CD4-positive, alpha-beta T cell (primary cell): ENCODE measurements around the gene MCRIP2. TPM values are rescaled to one million over a fixed set of nuclear protein-coding genes. Genes with fewer than 3 reads are reported as not detected.
A peak's percentile ranks its signal among the peaks of the same experiment; 100 is the strongest.

Source experiments
- ATAC-seq: fragments of 200-7000 bp; cut with Tn5 transposase; one replicate; pipeline ENCODE4 v1.10.0; 2022; ENCODE audit warnings: mild to moderate bottlenecking; ENCODE audit not compliant: poor library complexity
- CTCF ChIA-PET: fragments of 350-600 bp; sonication (Branson Sonifier 250); formaldehyde crosslinking; loops from one replicate; lab custom pipeline; 2021; ENCODE audit warnings: antibody characterized with exemption, inconsistent platforms; lab: Charles Lee
- POLR2A ChIA-PET: fragments of 350-600 bp; sonication (Branson Sonifier 250); formaldehyde crosslinking; loops from one replicate; lab custom pipeline; 2021; ENCODE audit warnings: antibody characterized with exemption, inconsistent platforms; lab: Charles Lee
- DNase-seq, 14 experiments: peaks; one replicate each; pipeline ENCODE4 v3.0.0-alpha.2; 2013 to 2020; ENCODE audit warnings: mixed read lengths in 2 of 14
- H3K27ac ChIP-seq, 2 donors: one replicate each; pipeline versions ENCODE4 v1.5.1 to v1.7.0; 2013; ENCODE audit warnings: low read length in 2 of 2, low read depth in 1 of 2, mild to moderate bottlenecking in 1 of 2
- H3K27me3 ChIP-seq, 2 experiments: 1 replicate in 1 of 2; 2 replicates in 1 of 2; pipeline versions ENCODE4 v1.6.1 to v1.7.0; 2013; ENCODE audit warnings: low read length in 2 of 2, control low read depth in 1 of 2, mild to moderate bottlenecking in 1 of 2, moderate library complexity in 1 of 2; ENCODE audit not compliant: insufficient read depth in 2 of 2, control insufficient read depth in 1 of 2
- H3K36me3 ChIP-seq: one replicate; pipeline ENCODE4 v1.6.1; 2013; ENCODE audit warnings: low read length, control low read depth; ENCODE audit not compliant: insufficient read depth
- H3K4me1 ChIP-seq: one replicate; pipeline ENCODE4 v1.6.1; 2013; ENCODE audit warnings: low read length, control low read depth; ENCODE audit not compliant: insufficient read depth
- H3K4me3 ChIP-seq: one replicate; pipeline ENCODE4 v1.5.1; 2013; ENCODE audit warnings: mild to moderate bottlenecking, low read length, moderate library complexity
- H3K9me3 ChIP-seq, 2 experiments: 1 replicate in 1 of 2; 2 replicates in 1 of 2; pipeline versions ENCODE4 v1.6.1 to v1.7.0; 2013; ENCODE audit warnings: low read length in 2 of 2, mild to moderate bottlenecking in 2 of 2, control low read depth in 1 of 2, moderate library complexity in 1 of 2; ENCODE audit not compliant: control insufficient read depth in 1 of 2, insufficient read depth in 1 of 2
- H3K27ac Mint-ChIP-seq: one replicate; pipeline ENCODE4 v1.8.0; 2020; ENCODE audit warnings: mixed read lengths
- H3K27me3 Mint-ChIP-seq: one replicate; pipeline ENCODE4 v1.8.0; 2021; ENCODE audit warnings: mixed read lengths
- H3K36me3 Mint-ChIP-seq: one replicate; pipeline ENCODE4 v1.8.0; 2021; ENCODE audit warnings: low read depth, mixed read lengths
- H3K4me1 Mint-ChIP-seq: one replicate; pipeline ENCODE4 v1.8.0; 2021; ENCODE audit warnings: low read depth, mixed read lengths
- H3K4me3 Mint-ChIP-seq: one replicate; pipeline ENCODE4 v1.8.0; 2020; ENCODE audit warnings: mild to moderate bottlenecking, mixed read lengths
- H3K9me3 Mint-ChIP-seq: one replicate; pipeline ENCODE4 v1.8.0; 2020; ENCODE audit warnings: mixed read lengths
- intact Hi-C, 2 experiments: fragments of 100-400 bp; cut with DNase I in 1 of 2; cut with micrococcal nuclease in 1 of 2; formaldehyde crosslinking; loops; one replicate each; pipeline versions ENCODE4 v1.15.1 to v1.9.0; 2023 to 2025; cut with DNase I, micrococcal nuclease
- total RNA-seq, 174 experiments: library from RNA in 2 of 174; stranded (reverse) in 2 of 174; gene quantifications; one replicate each; pipeline ENCODE4 v1.2.3 and lab custom pipeline; 2021 to 2026
- TF ChIP-seq, protein P1 (sequence below): fragments of 200-600 bp; IDR thresholded peaks from one replicate; pipeline ENCODE4 v1.8.0; 2022; ENCODE audit warnings: antibody characterized with exemption, mild to moderate bottlenecking

The MCRIP2 gene
- total RNA-seq, 2 experiments from 2014 or later, result 11.4 to 14.6 TPM

DNA sequence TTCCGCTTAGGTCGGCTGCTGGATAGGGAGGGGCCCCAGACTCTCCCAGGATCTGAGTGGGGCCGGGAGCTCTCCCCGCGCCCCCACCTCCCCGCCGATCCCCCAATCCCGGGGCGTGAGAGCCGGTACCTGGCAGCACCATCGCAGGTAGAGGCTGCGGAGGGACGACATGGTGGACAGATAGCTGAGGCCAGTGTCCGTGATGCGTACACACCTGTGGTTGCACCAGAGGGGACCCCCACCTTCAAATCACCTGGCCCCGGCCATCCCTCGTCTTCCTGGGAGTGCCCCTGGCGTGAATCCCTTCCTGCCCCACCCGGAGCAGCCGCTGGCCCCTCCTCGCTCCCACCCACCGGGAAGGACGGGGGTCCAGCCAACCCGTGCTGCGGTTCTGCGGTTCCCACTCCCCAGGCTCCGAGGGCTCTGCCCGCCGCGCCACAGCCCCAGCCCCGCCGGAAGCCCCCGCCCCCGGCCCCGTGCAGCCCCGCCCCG, 53.3 kb downstream of the MCRIP2 start:
- Histone ChIP-seq H3K27ac (no peak overlapping the region), H3K4me1 (peaks cover 58% of the 10 kb centered on the region), H3K9me3 (peaks cover 0 to 9% of the 10 kb centered on the region in 2 experiments), H3K27me3 (peaks cover 0 to 2% of the 10 kb centered on the region in 2 experiments), H3K4me3 (peak overlapping the region; percentile 69), H3K36me3 (no peaks in the 10 kb centered on the region)
- CTCF ChIA-PET, result interaction anchor here (1.2 to 2.0 kb wide), 3 partner anchors 27 to 58 kb away, joined by 4 to 8 read pairs (median 6); partner anchors contain the start of genes CIAO3 and RHOT2
- POLR2A ChIA-PET, result interaction anchor here (0.6 to 4.1 kb wide), 25 partner anchors 9 to 1452 kb away, joined by 3 to 55 read pairs (median 7); partner anchors contain the start of genes ANTKMT, CAPN15, CCDC78 and CHTF18
- Mint-ChIP-seq H3K4me3 (peak overlapping the region; percentile 20), H3K27me3 (no peaks in the 10 kb centered on the region), H3K9me3 (no peaks in the 10 kb centered on the region), H3K36me3 (peaks cover 5% of the 10 kb centered on the region), H3K4me1 (peaks cover 16% of the 10 kb centered on the region), H3K27ac (no peak overlapping the region)
- no peak for ATAC-seq
- intact Hi-C loops, result loop anchor here in 1 of 2 experiments (10.0 kb wide), 2 partner anchors 720 to 1270 kb away; partner anchors contain the start of genes RNF151, RPS2 and UNKL
- peak in 1 of 14 experiments; percentile 57 for DNase-seq
- TF ChIP-seq, protein P1, sequence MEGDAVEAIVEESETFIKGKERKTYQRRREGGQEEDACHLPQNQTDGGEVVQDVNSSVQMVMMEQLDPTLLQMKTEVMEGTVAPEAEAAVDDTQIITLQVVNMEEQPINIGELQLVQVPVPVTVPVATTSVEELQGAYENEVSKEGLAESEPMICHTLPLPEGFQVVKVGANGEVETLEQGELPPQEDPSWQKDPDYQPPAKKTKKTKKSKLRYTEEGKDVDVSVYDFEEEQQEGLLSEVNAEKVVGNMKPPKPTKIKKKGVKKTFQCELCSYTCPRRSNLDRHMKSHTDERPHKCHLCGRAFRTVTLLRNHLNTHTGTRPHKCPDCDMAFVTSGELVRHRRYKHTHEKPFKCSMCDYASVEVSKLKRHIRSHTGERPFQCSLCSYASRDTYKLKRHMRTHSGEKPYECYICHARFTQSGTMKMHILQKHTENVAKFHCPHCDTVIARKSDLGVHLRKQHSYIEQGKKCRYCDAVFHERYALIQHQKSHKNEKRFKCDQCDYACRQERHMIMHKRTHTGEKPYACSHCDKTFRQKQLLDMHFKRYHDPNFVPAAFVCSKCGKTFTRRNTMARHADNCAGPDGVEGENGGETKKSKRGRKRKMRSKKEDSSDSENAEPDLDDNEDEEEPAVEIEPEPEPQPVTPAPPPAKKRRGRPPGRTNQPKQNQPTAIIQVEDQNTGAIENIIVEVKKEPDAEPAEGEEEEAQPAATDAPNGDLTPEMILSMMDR, result no peak

DNA sequence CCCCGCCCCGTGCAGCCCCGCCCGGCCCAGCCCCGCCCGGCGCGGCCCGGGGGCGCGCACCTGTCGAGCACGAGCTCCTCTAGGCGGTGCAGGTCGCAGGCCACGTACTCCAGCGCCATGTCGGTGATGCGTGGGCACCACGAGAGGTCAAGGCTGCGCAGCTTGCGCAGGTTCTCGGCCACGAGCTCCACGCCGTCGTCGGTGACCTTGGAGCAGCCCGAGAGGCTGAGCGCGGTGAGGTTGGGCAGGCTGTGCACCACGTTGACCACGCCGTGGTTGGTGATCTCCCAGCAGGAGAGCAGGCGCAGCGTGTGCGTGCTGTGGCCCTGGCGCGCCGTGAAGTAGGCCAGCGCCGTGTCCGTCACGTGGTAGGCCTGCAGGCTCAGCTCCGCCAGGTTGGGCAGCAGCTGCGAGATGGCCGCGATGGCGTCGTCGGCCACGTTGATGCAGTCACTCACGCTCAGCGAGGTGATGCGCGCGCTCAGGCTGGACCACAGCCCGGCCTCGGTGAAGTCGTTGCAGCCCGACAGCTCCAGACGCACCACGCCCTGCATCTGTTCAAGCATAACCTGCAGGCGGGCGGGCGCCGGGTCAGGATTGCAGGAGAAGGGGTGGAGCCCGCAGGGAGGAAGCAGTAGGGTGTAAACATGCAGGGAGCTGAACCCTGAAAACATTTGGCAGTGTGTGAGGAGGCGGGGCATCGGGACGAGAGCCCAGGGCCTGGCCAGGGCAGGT, 53.9 kb downstream of the MCRIP2 start:
- Histone ChIP-seq H3K4me1 (peaks cover 59% of the 10 kb centered on the region), H3K27ac (no peak overlapping the region), H3K4me3 (peak overlapping the region; percentile 69), H3K36me3 (no peaks in the 10 kb centered on the region), H3K27me3 (peaks cover 0 to 2% of the 10 kb centered on the region in 2 experiments), H3K9me3 (peaks cover 0 to 14% of the 10 kb centered on the region in 2 experiments)
- TF ChIP-seq, protein P1, result no peak
- peak; percentile 73 for ATAC-seq
- H3K36me3 Mint-ChIP-seq, result no peaks in the 10 kb centered on the region
- H3K27me3 Mint-ChIP-seq, result no peaks in the 10 kb centered on the region
- intact Hi-C loops, result loop anchor here in 1 of 2 experiments (10.0 kb wide), 2 partner anchors 719 to 1269 kb away; partner anchors contain the start of genes RNF151, RPS2 and UNKL
- ChIA-PET CTCF (interaction anchor here (1.2 to 2.0 kb wide), 3 partner anchors 28 to 59 kb away, joined by 4 to 8 read pairs (median 6); partner anchors contain the start of genes CIAO3 and RHOT2), POLR2A (interaction anchor here (0.5 to 4.1 kb wide), 30 partner anchors 8 to 1452 kb away, joined by 3 to 55 read pairs (median 6); partner anchors contain the start of genes ANTKMT, CAPN15, CCDC78 and CHTF18)
- H3K9me3 Mint-ChIP-seq, result no peaks in the 10 kb centered on the region
- peak overlapping the region; percentile 80 for H3K4me3 Mint-ChIP-seq
- peak overlapping the region; percentile 72 for H3K27ac Mint-ChIP-seq
- peaks cover 11% of the 10 kb centered on the region for H3K4me1 Mint-ChIP-seq
- DNase-seq, result peak; percentile 40 to 86 (median 73)

Other genes starting within 250 kb of the MCRIP2 start
- 10 to 100 TPM; 31.2 to 32.6 TPM for gene NME4, start 244.6 kb upstream of the MCRIP2 start, total RNA-seq
- 1 to 10 TPM; 5.7 to 7.0 TPM for gene DECR2, start 239.9 kb upstream of the MCRIP2 start, total RNA-seq
- gene RAB11FIP3, start 216.2 kb upstream of the MCRIP2 start, total RNA-seq, result 10 to 100 TPM; 28.4 to 29.0 TPM
- gene CAPN15, start 114.1 kb upstream of the MCRIP2 start, total RNA-seq, result 10 to 100 TPM; 35.5 to 36.9 TPM
- gene PRR35, start 81.4 kb upstream of the MCRIP2 start, total RNA-seq, result not detected
- under 1 TPM; 0.45 to 0.55 TPM for gene NHLRC4, start 74.8 kb upstream of the MCRIP2 start, total RNA-seq
- gene PIGQ, start 71.9 kb upstream of the MCRIP2 start, total RNA-seq, result 10 to 100 TPM; 22.8 to 27.0 TPM
- 1 to 10 TPM; 8.9 to 9.5 TPM for gene RAB40C, start 51.8 kb upstream of the MCRIP2 start, total RNA-seq
- gene WFIKKN1, start 10.8 kb upstream of the MCRIP2 start, total RNA-seq, result under 1 TPM; 0.64 to 0.99 TPM
- gene METTL26, start 5.5 kb upstream of the MCRIP2 start, total RNA-seq, result 10 to 100 TPM; 39.5 to 39.6 TPM
- gene WDR90, start 7.5 kb downstream of the MCRIP2 start, total RNA-seq, result 10 to 100 TPM in 1 of 2 experiments, 1 to 10 TPM in 1; 8.1 to 10.3 TPM
- gene RHOT2, start 26.3 kb downstream of the MCRIP2 start, total RNA-seq, result 100 to 1,000 TPM; 202 to 209 TPM
- 1 to 10 TPM; 6.6 to 6.9 TPM for gene RHBDL1, start 33.8 kb downstream of the MCRIP2 start, total RNA-seq
- gene STUB1, start 38.6 kb downstream of the MCRIP2 start, total RNA-seq, result 10 to 100 TPM; 46.9 to 53.9 TPM
- 10 to 100 TPM; 22.0 to 23.6 TPM for gene JMJD8, start 42.5 kb downstream of the MCRIP2 start, total RNA-seq
- gene WDR24, start 48.6 kb downstream of the MCRIP2 start, total RNA-seq, result 10 to 100 TPM; 12.1 to 12.6 TPM
- 10 to 100 TPM; 11.0 to 11.7 TPM for gene FBXL16, start 64.0 kb downstream of the MCRIP2 start, total RNA-seq
- 1 to 10 TPM; 2.6 to 3.2 TPM for gene METRN, start 73.3 kb downstream of the MCRIP2 start, total RNA-seq
- 1 to 10 TPM; 8.1 TPM for gene ANTKMT, start 79.3 kb downstream of the MCRIP2 start, total RNA-seq
- 1 to 10 TPM; 1.2 to 2.7 TPM for gene CCDC78, start 84.6 kb downstream of the MCRIP2 start, total RNA-seq
- gene HAGHL, start 85.3 kb downstream of the MCRIP2 start, total RNA-seq, result 1 to 10 TPM; 7.1 to 9.2 TPM
- gene CIAO3, start 99.2 kb downstream of the MCRIP2 start, total RNA-seq, result 10 to 100 TPM; 33.3 to 38.2 TPM
- not detected for gene MSLN, start 118.9 kb downstream of the MCRIP2 start, total RNA-seq
- gene RPUSD1, start 146.6 kb downstream of the MCRIP2 start, total RNA-seq, result 10 to 100 TPM; 12.8 to 15.0 TPM
- 10 to 100 TPM; 30.7 to 31.1 TPM for gene CHTF18, start 146.8 kb downstream of the MCRIP2 start, total RNA-seq
- gene GNG13, start 158.9 kb downstream of the MCRIP2 start, total RNA-seq, result not detected